NCI-H1436 treated with DMSO at 0.1 percent for 48 hours (cell line): ENCODE results near the gene RUSC1.

Source experiments
- DNase-seq: peaks from one replicate; lab custom pipeline; 2025; lab: John Stamatoyannopoulos, UW

RUSC1 gene

DNA sequence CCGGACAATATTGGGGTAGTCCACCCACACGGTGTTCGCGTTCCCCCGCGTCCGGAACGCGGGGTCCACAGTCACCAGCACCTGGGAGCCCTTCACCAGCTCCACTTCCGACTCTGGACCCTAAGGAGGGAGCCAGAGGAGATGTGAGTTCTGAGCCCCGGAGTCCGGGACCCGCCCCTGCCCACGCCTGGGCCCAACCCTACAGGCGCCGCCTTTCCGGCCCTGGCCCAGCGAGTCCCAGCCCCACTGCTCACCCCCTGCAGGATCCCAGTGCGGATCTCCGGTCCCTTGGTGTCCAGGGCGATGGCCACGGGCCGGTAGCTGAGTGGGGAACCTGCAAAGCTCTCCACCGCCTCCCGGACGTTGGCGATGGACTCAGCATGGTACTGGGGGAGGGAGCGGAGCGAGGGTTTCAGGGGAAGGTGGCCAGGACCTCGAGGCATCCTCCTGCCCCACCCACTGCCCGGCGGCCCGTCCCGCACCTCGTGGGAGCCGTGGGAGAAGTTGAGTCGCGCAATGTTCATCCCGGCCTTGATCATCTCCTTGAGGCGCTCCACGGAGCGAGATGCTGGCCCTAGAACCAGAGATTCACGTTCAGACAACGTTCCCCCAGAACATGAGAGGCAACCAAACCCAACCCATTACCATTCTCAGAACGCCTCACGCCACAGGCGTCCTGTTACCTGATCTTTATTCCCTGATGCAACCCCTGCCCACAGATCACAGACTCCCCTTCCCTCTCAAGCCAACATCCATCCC lies 25.3 kb upstream of the RUSC1 start:
- DNase-seq, result no peak

- DNase-seq, result no peak
Measured at GRCh38 chr1:155295942-155296267, 24.8 kb upstream of the RUSC1 start.

DNA sequence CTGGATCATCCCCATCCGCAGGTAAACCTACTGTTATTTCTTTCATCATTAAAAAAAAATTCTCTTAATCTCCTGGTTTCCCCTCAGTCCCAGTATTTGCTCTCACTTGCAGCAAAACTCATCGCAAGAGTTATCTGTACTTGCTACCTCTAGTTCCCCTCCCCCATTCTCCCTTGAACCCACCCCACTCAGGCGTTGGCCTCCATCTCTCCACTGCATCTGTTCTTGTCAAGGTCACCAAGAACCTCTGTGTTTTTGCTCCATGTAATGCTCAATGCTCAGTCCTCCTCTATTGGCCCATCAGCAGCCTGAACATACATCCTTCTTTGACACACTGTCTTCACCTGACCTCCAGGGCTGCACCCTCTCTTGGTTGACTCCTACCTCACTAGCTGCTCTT lies 24.0 kb upstream of the RUSC1 start:
- DNase-seq, result no peak

- DNase-seq, result no peak
Measured at GRCh38 chr1:155297384-155297783, 23.3 kb upstream of the RUSC1 start.

- no peak for DNase-seq
Measured at GRCh38 chr1:155300024-155300423, 20.7 kb upstream of the RUSC1 start.

GRCh38 chr1:155300553-155301329 lies 20.0 kb upstream of the RUSC1 start:
- DNase-seq, result no peak

GRCh38 chr1:155301342-155301841 lies 19.3 kb upstream of the RUSC1 start, which contains the start of gene PKLR:
Gene PKLR (minus strand): TSS chr1:155301438. CDS start chr1:155301395, 43 bp downstream.
- DNase-seq, result no peak

DNA sequence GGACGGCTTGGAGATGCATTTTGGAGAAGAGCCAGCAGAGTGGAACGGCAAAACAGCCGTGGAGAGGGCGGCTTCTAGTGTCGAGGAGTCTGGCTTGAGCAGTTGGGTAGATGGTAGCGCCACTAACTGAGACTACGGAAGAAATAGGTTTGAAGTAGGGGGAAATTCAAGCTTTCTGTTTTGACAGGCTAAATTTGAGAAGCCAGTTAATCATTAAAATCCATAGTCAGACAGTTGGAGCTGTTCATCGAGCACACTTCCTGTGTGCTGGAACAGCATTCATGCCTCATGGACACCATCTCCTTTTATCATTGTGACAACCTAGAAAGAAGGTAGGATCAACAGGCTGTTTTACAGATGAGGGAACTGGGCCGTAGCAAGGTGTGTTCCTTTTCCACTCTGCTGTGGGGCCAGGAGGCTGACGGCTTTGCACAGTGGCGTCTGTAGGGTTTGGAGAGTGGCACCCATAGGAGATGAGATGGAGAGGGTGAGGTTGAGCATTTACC lies 16.1 kb upstream of the RUSC1 start:
- DNase-seq, result no peak

- DNase-seq, result no peak
Measured at GRCh38 chr1:155305881-155306391, 14.8 kb upstream of the RUSC1 start.

- no peak for DNase-seq
Measured at GRCh38 chr1:155307247-155307740, 13.4 kb upstream of the RUSC1 start.

GRCh38 chr1:155308493-155309422 lies 11.9 kb upstream of the RUSC1 start, which contains the start of gene FDPS:
Gene FDPS (plus strand): TSS chr1:155308866. CDS start chr1:155309790, 924 bp downstream.
- peak; percentile 95 for DNase-seq

DNA sequence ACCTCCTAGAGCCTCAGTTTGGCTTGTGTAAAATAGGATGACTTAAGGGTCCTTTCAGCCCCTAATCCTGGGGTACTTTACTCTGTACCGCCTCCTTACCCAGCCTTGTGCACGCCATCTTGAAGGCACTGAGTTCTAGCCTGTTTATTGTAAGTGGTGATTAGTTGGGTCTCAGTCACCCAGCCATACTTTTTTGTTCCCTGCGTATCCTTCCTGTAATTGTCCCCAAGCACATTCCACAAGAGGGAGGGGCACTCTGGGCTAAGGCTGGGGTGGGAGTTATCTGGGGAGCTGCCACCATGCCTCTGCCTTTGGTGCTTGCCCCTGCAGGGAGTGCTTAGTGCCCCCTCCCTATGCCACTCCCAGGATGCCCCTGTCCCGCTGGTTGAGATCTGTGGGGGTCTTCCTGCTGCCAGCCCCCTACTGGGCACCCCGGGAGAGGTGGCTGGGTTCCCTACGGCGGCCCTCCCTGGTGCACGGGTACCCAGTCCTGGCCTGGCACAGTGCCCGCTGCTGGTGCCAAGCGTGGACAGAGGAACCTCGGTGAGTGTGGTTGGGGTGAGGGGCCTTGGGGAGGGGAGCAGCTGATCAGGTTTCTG lies 11.2 kb upstream of the RUSC1 start:
- no peak for DNase-seq

GRCh38 chr1:155313261-155313660 lies 7.4 kb upstream of the RUSC1 start:
- no peak for DNase-seq

DNA sequence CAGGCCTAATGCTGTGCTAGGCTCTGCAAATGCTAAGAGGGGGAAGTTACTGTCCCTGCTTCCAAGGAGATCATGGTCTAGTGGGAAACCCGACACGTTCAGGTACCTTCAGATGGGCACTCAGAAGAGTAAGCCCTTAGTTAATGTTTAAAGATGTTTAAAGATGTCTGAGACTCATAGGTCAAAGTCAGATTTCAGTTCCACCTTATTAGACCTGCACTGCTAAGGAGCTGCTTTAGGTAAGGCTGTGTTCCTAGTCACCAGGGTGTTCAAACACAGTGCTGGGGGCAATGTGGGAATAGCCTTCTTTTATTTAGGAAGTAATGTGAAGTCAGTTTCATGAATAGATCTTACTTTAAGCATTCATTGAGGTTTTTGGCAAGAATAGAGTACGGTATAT lies 3.8 kb upstream of the RUSC1 start:
- DNase-seq, result no peak

- DNase-seq, result no peak
Measured at GRCh38 chr1:155318082-155318481, 2.6 kb upstream of the RUSC1 start.

DNA sequence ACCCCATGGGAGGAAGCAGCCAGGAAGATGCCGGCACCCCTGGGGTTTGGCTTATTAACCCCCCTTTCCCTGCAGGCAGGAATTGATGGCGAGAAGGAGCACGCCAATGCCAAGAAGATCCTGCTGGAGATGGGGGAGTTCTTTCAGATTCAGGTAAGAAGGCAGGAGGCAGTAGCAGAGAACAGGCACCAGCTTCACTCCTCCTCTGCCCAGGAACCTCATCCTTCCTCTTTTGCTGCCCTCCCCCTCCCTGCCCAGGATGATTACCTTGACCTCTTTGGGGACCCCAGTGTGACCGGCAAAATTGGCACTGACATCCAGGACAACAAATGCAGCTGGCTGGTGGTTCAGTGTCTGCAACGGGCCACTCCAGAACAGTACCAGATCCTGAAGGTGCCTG lies 1.2 kb upstream of the RUSC1 start:
- DNase-seq, result no peak

GRCh38 chr1:155320252-155320651 lies 442 bp upstream of the RUSC1 start:
- DNase-seq, result no peak

GRCh38 chr1:155321639-155322503 lies 1.2 kb downstream of the RUSC1 start:
- DNase-seq, result no peak

DNA sequence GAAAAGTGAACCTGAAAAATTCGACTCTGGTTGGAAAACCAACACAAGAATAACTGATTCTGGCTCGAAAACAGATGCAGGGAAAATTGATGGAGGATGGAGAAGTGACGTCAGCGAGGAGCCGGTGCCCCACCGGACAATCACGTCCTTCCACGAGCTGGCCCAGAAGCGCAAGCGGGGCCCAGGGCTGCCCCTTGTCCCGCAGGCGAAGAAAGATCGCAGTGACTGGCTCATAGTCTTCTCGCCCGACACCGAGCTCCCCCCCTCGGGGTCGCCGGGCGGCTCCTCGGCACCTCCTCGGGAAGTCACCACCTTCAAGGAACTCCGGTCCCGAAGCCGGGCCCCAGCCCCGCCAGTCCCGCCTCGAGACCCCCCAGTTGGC lies 1.9 kb downstream of the RUSC1 start:
- no peak for DNase-seq
